HepG2 (cell line): ENCODE results near the gene KDM2B. TPM values are rescaled to one million over a fixed set of nuclear protein-coding genes. Genes with fewer than 3 reads are reported as not detected.

ENCODE experiments used
- BHLHE40 ChIP-seq: IDR thresholded peaks from 2 replicates; pipeline ENCODE4 v1.6.1; 2011; ENCODE audit warnings: low read length, improper control_type of control experiment
- GABPB1 ChIP-seq: IDR thresholded peaks from 2 replicates; pipeline ENCODE4 v1.6.1; 2016; ENCODE audit warnings: mild to moderate bottlenecking, missing genetic modification reagents, moderate library complexity, missing compliant biosample characterization
- HOXA5 ChIP-seq: sonication (generic); formaldehyde crosslinking; IDR thresholded peaks from 2 replicates; pipeline ENCODE4 v1.4.0; 2020; ENCODE audit warnings: missing genetic modification reagents
- MED13 ChIP-seq: sonication (generic); formaldehyde crosslinking; IDR thresholded peaks from 2 replicates; pipeline ENCODE4 v1.5.0; 2020; ENCODE audit warnings: missing genetic modification reagents
- PHF21A ChIP-seq: sonication (generic); formaldehyde crosslinking; IDR thresholded peaks from 2 replicates; pipeline ENCODE4 v1.5.0; 2020; ENCODE audit warnings: mild to moderate bottlenecking, missing genetic modification reagents
- RORA ChIP-seq: sonication (generic); formaldehyde crosslinking; IDR thresholded peaks from 2 replicates; pipeline ENCODE4 v1.5.0; 2020; ENCODE audit warnings: mild to moderate bottlenecking, missing genetic modification reagents, moderate library complexity
- SALL2 ChIP-seq: sonication (generic); formaldehyde crosslinking; IDR thresholded peaks from 2 replicates; pipeline ENCODE4 v1.8.1; 2023; ENCODE audit warnings: mild to moderate bottlenecking, missing genetic modification reagents, inconsistent platforms
- YEATS4 ChIP-seq: sonication (generic); formaldehyde crosslinking; IDR thresholded peaks from 2 replicates; pipeline ENCODE4 v1.4.0; 2020; ENCODE audit warnings: missing genetic modification reagents, borderline replicate concordance
- ZBTB7A ChIP-seq: sonication (generic); formaldehyde crosslinking; IDR thresholded peaks from 2 replicates; pipeline ENCODE4 v1.8.0; 2022; ENCODE audit warnings: mild to moderate bottlenecking, missing genetic modification reagents
- ZBTB8A ChIP-seq: sonication (generic); formaldehyde crosslinking; IDR thresholded peaks from 2 replicates; pipeline ENCODE4 v1.4.0; 2020; ENCODE audit warnings: mild to moderate bottlenecking, low read depth, missing genetic modification reagents, borderline replicate concordance
- ZNF598 ChIP-seq: sonication (generic); formaldehyde crosslinking; IDR thresholded peaks from 2 replicates; pipeline ENCODE4 v1.5.1; 2020; ENCODE audit warnings: mild to moderate bottlenecking, missing genetic modification reagents, borderline replicate concordance
- ZNF670 ChIP-seq: sonication (generic); formaldehyde crosslinking; IDR thresholded peaks from 2 replicates; pipeline ENCODE4 v1.8.0; 2022; ENCODE audit warnings: mild to moderate bottlenecking, missing genetic modification reagents, borderline replicate concordance
- polyA plus RNA-seq, 8 experiments: library from polyadenylated mRNA; depleted of rRNA in 3 of 8; stranded (reverse) in 7 of 8; unstranded in 1 of 8; fragments of >200 nt; fragmentation: Illumina TruSeq in 4 of 8; extraction: Trizol in 4 of 8; gene quantifications; 2 replicates each; pipeline versions ENCODE4 v1.2.1 to v1.2.3, GENCODE V29; 2011 to 2016; ENCODE audit warnings: low read depth in 4 of 8, missing spikeins in 1 of 8, mixed read lengths in 1 of 8; ENCODE audit not compliant: insufficient read depth in 1 of 8
- total RNA-seq, 5 experiments: library from RNA; depleted of rRNA; stranded (reverse); fragments of >200 nt; fragmentation: Illumina TruSeq; extraction: Trizol; gene quantifications; 2 replicates each; pipeline ENCODE4 v1.2.3, GENCODE V29; 2016; ENCODE audit warnings: low read depth in 1 of 5
- TF ChIP-seq, protein P1 (sequence below): sonication (generic); formaldehyde crosslinking; IDR thresholded peaks from 2 replicates; pipeline ENCODE4 v1.9.0; 2021; ENCODE audit warnings: missing genetic modification reagents, borderline replicate concordance
- TF ChIP-seq, protein P2 (sequence below): sonication (generic); formaldehyde crosslinking; IDR thresholded peaks from 2 replicates; pipeline ENCODE4 v1.4.0; 2020; ENCODE audit warnings: missing genetic modification reagents
- TF ChIP-seq, protein P3 (sequence below): sonication (generic); formaldehyde crosslinking; IDR thresholded peaks from 2 replicates; pipeline ENCODE4 v1.8.0; 2022; ENCODE audit warnings: mild to moderate bottlenecking, missing genetic modification reagents; ENCODE audit not compliant: insufficient replicate concordance
- TF ChIP-seq, protein P4 (sequence below): sonication (generic); formaldehyde crosslinking; IDR thresholded peaks from 2 replicates; pipeline ENCODE4 v1.4.0; 2020; ENCODE audit warnings: missing genetic modification reagents
- TF ChIP-seq, protein P5 (sequence below): sonication (generic); formaldehyde crosslinking; IDR thresholded peaks from 2 replicates; pipeline ENCODE4; 2020; ENCODE audit warnings: missing genetic modification reagents, mild to moderate bottlenecking, borderline replicate concordance
- TF ChIP-seq, protein P6 (sequence below): sonication (generic); formaldehyde crosslinking; IDR thresholded peaks from 2 replicates; pipeline ENCODE4 v1.4.0; 2020; ENCODE audit warnings: missing genetic modification reagents

The KDM2B gene
- total and polyA plus RNA-seq, 2 of the 13 experiments (the other 11 are each of a cell fraction or from before 2014, with no cell fraction given) = 17.5 to 26.1 TPM

DNA sequence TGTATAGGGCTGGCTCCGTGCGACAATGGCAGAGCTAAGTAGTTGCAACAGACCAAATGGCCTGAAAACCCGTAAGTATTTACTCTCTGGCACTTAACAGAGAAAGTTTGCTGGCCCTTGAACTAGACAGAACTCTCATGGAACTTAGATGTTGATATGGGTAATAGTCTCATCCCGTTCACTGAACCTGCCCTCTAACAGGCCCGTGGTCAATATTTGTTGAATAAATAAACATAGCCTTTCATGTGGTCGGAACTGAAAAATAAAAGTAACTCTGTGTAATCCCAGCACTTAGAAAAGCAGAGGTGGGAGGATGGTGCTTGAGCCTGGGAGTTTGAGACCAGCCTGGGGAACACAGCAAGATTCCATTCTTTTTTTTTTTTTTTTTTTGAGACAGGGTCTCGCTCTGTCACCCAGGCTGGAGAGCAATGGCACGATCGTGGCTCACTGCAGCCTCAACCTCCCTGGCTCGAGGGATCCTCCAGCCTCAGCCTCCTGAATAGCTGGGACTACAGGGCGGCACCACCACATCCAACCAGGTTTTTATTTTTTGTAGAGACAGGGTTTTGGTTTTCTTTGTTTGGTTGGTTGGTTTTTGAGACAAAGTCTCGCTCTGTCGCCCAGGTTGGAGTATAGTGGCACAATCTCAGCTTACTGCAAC is 29.7 kb downstream of the KDM2B start (continued):
- TF ChIP-seq, protein P1, sequence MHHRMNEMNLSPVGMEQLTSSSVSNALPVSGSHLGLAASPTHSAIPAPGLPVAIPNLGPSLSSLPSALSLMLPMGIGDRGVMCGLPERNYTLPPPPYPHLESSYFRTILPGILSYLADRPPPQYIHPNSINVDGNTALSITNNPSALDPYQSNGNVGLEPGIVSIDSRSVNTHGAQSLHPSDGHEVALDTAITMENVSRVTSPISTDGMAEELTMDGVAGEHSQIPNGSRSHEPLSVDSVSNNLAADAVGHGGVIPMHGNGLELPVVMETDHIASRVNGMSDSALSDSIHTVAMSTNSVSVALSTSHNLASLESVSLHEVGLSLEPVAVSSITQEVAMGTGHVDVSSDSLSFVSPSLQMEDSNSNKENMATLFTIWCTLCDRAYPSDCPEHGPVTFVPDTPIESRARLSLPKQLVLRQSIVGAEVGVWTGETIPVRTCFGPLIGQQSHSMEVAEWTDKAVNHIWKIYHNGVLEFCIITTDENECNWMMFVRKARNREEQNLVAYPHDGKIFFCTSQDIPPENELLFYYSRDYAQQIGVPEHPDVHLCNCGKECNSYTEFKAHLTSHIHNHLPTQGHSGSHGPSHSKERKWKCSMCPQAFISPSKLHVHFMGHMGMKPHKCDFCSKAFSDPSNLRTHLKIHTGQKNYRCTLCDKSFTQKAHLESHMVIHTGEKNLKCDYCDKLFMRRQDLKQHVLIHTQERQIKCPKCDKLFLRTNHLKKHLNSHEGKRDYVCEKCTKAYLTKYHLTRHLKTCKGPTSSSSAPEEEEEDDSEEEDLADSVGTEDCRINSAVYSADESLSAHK (CRISPR knock-in tag) = no peak
- no peak for TF ChIP-seq SALL2 (CRISPR knock-in tag)
- TF ChIP-seq, protein P2, sequence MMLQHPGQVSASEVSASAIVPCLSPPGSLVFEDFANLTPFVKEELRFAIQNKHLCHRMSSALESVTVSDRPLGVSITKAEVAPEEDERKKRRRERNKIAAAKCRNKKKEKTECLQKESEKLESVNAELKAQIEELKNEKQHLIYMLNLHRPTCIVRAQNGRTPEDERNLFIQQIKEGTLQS (CRISPR knock-in tag) = no peak
- TF ChIP-seq ZBTB7A = no peak
- no peak; the same call in 1 of the 2 replicates for TF ChIP-seq HOXA5
- TF ChIP-seq PHF21A (CRISPR knock-in tag) = peak; percentile 5; the same call in 1 of the 2 replicates
- TF ChIP-seq, protein P3, sequence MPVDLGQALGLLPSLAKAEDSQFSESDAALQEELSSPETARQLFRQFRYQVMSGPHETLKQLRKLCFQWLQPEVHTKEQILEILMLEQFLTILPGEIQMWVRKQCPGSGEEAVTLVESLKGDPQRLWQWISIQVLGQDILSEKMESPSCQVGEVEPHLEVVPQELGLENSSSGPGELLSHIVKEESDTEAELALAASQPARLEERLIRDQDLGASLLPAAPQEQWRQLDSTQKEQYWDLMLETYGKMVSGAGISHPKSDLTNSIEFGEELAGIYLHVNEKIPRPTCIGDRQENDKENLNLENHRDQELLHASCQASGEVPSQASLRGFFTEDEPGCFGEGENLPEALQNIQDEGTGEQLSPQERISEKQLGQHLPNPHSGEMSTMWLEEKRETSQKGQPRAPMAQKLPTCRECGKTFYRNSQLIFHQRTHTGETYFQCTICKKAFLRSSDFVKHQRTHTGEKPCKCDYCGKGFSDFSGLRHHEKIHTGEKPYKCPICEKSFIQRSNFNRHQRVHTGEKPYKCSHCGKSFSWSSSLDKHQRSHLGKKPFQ (CRISPR knock-in tag) = no peak
- peak; percentile 52; the same call in 1 of the 2 replicates for TF ChIP-seq RORA (CRISPR knock-in tag)
- peak; percentile 18 for TF ChIP-seq GABPB1 (CRISPR knock-in tag)
- peak; percentile 79 for TF ChIP-seq ZNF670 (CRISPR knock-in tag)
- no peak for TF ChIP-seq ZBTB8A (CRISPR knock-in tag)
- TF ChIP-seq YEATS4 (CRISPR knock-in tag) = peak; percentile 45; the same call in 1 of the 2 replicates
- TF ChIP-seq, protein P4, sequence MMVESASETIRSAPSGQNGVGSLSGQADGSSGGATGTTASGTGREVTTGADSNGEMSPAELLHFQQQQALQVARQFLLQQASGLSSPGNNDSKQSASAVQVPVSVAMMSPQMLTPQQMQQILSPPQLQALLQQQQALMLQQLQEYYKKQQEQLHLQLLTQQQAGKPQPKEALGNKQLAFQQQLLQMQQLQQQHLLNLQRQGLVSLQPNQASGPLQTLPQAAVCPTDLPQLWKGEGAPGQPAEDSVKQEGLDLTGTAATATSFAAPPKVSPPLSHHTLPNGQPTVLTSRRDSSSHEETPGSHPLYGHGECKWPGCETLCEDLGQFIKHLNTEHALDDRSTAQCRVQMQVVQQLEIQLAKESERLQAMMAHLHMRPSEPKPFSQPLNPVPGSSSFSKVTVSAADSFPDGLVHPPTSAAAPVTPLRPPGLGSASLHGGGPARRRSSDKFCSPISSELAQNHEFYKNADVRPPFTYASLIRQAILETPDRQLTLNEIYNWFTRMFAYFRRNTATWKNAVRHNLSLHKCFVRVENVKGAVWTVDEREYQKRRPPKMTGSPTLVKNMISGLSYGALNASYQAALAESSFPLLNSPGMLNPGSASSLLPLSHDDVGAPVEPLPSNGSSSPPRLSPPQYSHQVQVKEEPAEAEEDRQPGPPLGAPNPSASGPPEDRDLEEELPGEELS (CRISPR knock-in tag) = peak; percentile 97
- no peak for TF ChIP-seq ZNF598
- TF ChIP-seq MED13 (CRISPR knock-in tag) = peak; percentile 73
- TF ChIP-seq BHLHE40 = peak; percentile 83
- TF ChIP-seq, protein P5, sequence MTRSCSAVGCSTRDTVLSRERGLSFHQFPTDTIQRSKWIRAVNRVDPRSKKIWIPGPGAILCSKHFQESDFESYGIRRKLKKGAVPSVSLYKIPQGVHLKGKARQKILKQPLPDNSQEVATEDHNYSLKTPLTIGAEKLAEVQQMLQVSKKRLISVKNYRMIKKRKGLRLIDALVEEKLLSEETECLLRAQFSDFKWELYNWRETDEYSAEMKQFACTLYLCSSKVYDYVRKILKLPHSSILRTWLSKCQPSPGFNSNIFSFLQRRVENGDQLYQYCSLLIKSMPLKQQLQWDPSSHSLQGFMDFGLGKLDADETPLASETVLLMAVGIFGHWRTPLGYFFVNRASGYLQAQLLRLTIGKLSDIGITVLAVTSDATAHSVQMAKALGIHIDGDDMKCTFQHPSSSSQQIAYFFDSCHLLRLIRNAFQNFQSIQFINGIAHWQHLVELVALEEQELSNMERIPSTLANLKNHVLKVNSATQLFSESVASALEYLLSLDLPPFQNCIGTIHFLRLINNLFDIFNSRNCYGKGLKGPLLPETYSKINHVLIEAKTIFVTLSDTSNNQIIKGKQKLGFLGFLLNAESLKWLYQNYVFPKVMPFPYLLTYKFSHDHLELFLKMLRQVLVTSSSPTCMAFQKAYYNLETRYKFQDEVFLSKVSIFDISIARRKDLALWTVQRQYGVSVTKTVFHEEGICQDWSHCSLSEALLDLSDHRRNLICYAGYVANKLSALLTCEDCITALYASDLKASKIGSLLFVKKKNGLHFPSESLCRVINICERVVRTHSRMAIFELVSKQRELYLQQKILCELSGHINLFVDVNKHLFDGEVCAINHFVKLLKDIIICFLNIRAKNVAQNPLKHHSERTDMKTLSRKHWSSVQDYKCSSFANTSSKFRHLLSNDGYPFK (CRISPR knock-in tag) = no peak
- TF ChIP-seq, protein P6, sequence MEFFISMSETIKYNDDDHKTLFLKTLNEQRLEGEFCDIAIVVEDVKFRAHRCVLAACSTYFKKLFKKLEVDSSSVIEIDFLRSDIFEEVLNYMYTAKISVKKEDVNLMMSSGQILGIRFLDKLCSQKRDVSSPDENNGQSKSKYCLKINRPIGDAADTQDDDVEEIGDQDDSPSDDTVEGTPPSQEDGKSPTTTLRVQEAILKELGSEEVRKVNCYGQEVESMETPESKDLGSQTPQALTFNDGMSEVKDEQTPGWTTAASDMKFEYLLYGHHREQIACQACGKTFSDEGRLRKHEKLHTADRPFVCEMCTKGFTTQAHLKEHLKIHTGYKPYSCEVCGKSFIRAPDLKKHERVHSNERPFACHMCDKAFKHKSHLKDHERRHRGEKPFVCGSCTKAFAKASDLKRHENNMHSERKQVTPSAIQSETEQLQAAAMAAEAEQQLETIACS = no peak
